Colonic mucosa (tissue), 4 donors: ENCODE results near the gene GAK. TPM values are rescaled to one million over a fixed set of nuclear protein-coding genes. Genes with fewer than 3 reads are reported as not detected.
"Not testable (repeated sequence)": the region's sequence is repeated elsewhere in the genome, so short reads cannot be mapped to it uniquely, and the experiment has no call there.

Source experiments
- DNase-seq: peaks from one replicate; pipeline ENCODE4 v3.0.0-alpha.2; 2020
- H3K27ac ChIP-seq: fragments of 200-600 bp; one replicate; pipeline ENCODE4 v1.8.0; 2021
- H3K27me3 ChIP-seq: fragments of 200-600 bp; one replicate; pipeline ENCODE4 v1.8.0; 2021
- H3K36me3 ChIP-seq: fragments of 200-600 bp; one replicate; pipeline ENCODE4 v1.8.0; 2021
- H3K4me1 ChIP-seq: fragments of 200-600 bp; one replicate; pipeline ENCODE4 v1.8.0; 2021; ENCODE audit warnings: mild to moderate bottlenecking
- H3K4me3 ChIP-seq: fragments of 200-600 bp; one replicate; pipeline ENCODE4 v1.8.0; 2021
- H3K9ac ChIP-seq, 2 donors: one replicate each; pipeline ENCODE4 v1.7.0; 2013; ENCODE audit warnings: control low read depth in 2 of 2, low read depth in 2 of 2, low read length in 2 of 2
- H3K9me3 ChIP-seq: fragments of 200-600 bp; one replicate; pipeline ENCODE4 v1.8.0; 2021
- CTCF ChIP-seq: fragments of 200-600 bp; IDR thresholded peaks from one replicate; pipeline ENCODE4 v1.8.0; 2022; ENCODE audit warnings: antibody characterized with exemption, mild to moderate bottlenecking
- intact Hi-C: fragments of 100-400 bp; cut with DNase I; formaldehyde crosslinking; loops from one replicate; pipeline ENCODE4 v1.14.1; 2022
- total RNA-seq, 2 donors: library from RNA; stranded (reverse); fragmentation: NEBNext Ultra II Directional in 1 of 2; extraction: Animal tissue kit (Norgen Biotek cat#: 25700) in 1 of 2; gene quantifications; one replicate each; pipeline ENCODE4 v1.2.1, GENCODE V29; 2021
- donor health status: healthy.
- donor health status: DM: no; HTN: no; CAD: no.
- donor health status: DM: no; HTN: no; CAD: no.

Gene GAK
- total RNA-seq, 2 donors from 2014 or later: 198 to 266 TPM

GRCh38 chr4:947491-947971, 15.4 kb upstream of the GAK start:
- no peaks in the 10 kb centered on the region for H3K36me3 ChIP-seq
- H3K4me1 ChIP-seq: no peaks in the 10 kb centered on the region
- no peak for DNase-seq
- intact Hi-C loops: no loop called here
- no peak overlapping the region for H3K27ac ChIP-seq
- no peak overlapping the region for H3K4me3 ChIP-seq
- no peaks in the 10 kb centered on the region for H3K9me3 ChIP-seq
- no peak for TF ChIP-seq CTCF
- no peaks in the 10 kb centered on the region for H3K27me3 ChIP-seq
- no peak overlapping the region for H3K9ac ChIP-seq

GRCh38 chr4:946517-947471, 14.7 kb upstream of the GAK start:
- no peak overlapping the region for H3K9ac ChIP-seq

GRCh38 chr4:946103-946450, 14.0 kb upstream of the GAK start:
- intact Hi-C loops: no loop called here

More at GRCh38 chr4:946517-947471, 14.7 kb upstream of the GAK start:
- no peaks in the 10 kb centered on the region for H3K27me3 ChIP-seq
- H3K9me3 ChIP-seq: no peaks in the 10 kb centered on the region
- intact Hi-C loops: no loop called here
- H3K4me3 ChIP-seq: no peak overlapping the region
- H3K27ac ChIP-seq: no peak overlapping the region
- no peak for TF ChIP-seq CTCF
- no peaks in the 10 kb centered on the region for H3K4me1 ChIP-seq
- H3K36me3 ChIP-seq: no peaks in the 10 kb centered on the region
- DNase-seq: no peak

GRCh38 chr4:945274-946102, 13.4 kb upstream of the GAK start:
- intact Hi-C loops: no loop called here
- no peak overlapping the region for H3K4me3 ChIP-seq
- H3K27ac ChIP-seq: no peak overlapping the region
- DNase-seq: no peak
- no peaks in the 10 kb centered on the region for H3K27me3 ChIP-seq
- no peaks in the 10 kb centered on the region for H3K9me3 ChIP-seq
- H3K9ac ChIP-seq: no peak overlapping the region
- H3K4me1 ChIP-seq: no peaks in the 10 kb centered on the region
- H3K36me3 ChIP-seq: no peaks in the 10 kb centered on the region
- TF ChIP-seq CTCF: no peak

More at GRCh38 chr4:946103-946450, 14.0 kb upstream of the GAK start:
- H3K4me1 ChIP-seq: no peaks in the 10 kb centered on the region
- no peak overlapping the region for H3K27ac ChIP-seq
- no peaks in the 10 kb centered on the region for H3K9me3 ChIP-seq
- no peak for DNase-seq
- no peak overlapping the region for H3K4me3 ChIP-seq
- no peak overlapping the region for H3K9ac ChIP-seq
- TF ChIP-seq CTCF: no peak
- no peaks in the 10 kb centered on the region for H3K36me3 ChIP-seq
- no peaks in the 10 kb centered on the region for H3K27me3 ChIP-seq

- H3K9ac ChIP-seq, DNase-seq, H3K4me3 ChIP-seq, H3K36me3 ChIP-seq, H3K27me3 ChIP-seq, H3K27ac ChIP-seq, H3K9me3 ChIP-seq, H3K4me1 ChIP-seq, intact Hi-C loops: not testable (repeated sequence)
These were observed 7.4 kb upstream of the GAK start for GRCh38 chr4:939508-939907.
